ENCODE data around the gene LDLRAD4. TPM values are rescaled to one million over a fixed set of nuclear protein-coding genes. Genes with fewer than 3 reads are reported as not detected.

The LDLRAD4 gene
- total RNA-seq, 1 donor: 50.9 TPM

- Histone ChIP-seq H3K9me3 (ENCODE audit: low read depth, low read length) (no peaks in the 10 kb centered on the region), H3K4me1 (ENCODE audit: insufficient read depth, low read length) (peaks cover 48% of the 10 kb centered on the region), H3K27me3 (ENCODE audit: insufficient read depth, low read length) (no peaks in the 10 kb centered on the region), H3K4me3 (ENCODE audit: low read length) (no peak overlapping the region)
Observed at GRCh38 chr18:13377496-13377895, 158.9 kb downstream of the LDLRAD4 start.

DNA sequence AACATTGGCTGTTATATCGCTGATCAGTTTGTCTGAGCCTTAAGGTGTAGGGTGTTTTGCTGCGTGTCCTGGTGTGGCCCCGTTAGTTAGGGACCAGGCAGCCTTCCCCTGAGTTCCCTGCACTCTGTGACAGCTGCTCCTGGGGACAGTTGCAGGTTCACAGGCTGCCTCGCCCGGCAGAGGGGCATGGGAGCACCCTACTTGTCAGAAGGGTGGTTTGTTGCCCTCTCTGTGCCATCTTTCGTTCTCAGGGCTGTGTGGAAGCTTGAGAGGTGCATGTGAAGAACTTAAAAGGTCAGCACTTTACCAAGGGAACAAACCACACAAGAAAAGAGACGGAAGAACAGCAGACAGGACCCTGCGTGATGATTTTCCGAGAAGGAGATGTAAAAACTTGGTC, 159.6 kb downstream of the LDLRAD4 start:
- Histone ChIP-seq H3K27me3 (ENCODE audit: insufficient read depth, low read length) (no peaks in the 10 kb centered on the region), H3K4me1 (ENCODE audit: insufficient read depth, low read length) (peaks cover 53% of the 10 kb centered on the region), H3K9me3 (ENCODE audit: low read depth, low read length) (no peaks in the 10 kb centered on the region), H3K4me3 (ENCODE audit: low read length) (no peak overlapping the region)

DNA sequence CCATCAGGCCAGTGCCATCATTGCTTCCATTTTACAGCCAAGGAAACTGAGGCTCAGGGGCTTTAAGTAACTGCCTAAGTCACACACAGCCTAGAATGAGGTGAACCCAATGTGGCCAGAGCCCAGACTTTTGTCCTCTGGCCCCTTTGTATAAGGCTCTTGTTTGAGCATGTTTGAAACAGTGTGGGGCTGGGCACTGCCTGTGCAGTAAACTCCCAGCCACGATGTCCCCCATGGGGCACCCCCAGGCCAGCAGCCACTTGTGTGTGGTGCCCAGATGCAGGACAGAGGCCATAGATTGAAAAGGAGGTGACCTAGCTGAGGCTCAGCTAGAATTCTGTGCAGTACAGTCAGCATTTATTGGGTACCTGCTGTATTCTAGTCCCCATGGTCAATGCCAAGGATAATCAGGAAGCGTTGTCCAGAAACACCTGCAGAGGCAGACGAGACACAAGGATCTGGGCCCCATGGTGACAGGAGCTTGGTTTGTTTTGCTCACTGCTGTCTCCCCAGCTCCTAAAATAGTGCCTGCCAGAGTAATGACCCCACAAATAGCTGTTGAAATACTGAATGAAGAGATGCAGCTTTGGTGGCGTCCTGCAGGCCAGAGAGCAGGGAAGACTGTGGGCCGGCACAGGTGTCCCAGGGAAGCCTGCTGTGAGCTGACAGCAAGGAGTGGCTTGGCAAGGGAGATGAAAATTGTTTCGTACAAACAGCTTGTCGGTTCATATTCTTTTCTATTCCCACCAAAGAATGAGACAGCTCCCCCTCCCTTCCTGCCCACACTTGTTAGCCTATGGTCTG, 160.7 kb downstream of the LDLRAD4 start:
- Histone ChIP-seq H3K4me3 (ENCODE audit: low read length) (no peak overlapping the region), H3K9me3 (ENCODE audit: low read depth, low read length) (no peaks in the 10 kb centered on the region), H3K27me3 (ENCODE audit: insufficient read depth, low read length) (no peaks in the 10 kb centered on the region), H3K4me1 (ENCODE audit: insufficient read depth, low read length) (peaks cover 55% of the 10 kb centered on the region)

DNA sequence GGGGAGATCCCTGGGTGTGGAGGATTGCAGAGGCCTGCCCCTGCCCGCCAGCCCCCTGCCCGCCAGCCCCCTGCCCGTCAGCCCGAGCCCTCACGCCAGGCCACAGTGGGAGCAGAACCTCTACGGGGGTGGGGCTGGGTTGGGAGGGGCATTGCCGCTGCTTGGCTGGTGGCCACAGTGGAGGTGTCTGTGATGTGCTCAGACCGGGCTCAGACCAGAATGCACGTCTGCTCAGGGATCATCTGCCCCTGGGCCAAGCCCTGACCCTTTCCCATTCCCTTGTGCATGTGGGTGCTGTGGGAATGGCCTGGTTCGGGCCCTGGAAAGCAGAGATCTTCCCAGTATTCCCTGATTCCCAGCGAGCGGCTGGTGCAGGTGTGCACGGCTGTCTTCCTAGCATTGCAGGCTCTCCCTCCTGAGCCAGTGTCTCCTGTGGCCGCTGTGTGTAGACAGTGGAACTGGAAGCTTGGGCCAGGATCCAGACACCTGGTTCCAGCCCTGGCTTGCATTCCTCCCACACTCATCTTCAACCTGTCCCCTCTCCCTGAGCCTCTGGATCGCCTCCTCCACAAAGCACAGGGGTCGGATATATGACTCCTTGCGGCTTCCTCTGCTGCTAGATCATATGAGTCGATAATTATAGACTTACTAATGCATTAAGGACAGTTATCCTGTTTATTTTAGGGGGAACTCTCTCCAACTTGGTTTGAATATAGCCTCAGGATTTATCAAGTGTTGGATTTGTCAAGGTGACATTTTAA, 161.6 kb downstream of the LDLRAD4 start:
- Histone ChIP-seq H3K9me3 (ENCODE audit: low read depth, low read length) (no peaks in the 10 kb centered on the region), H3K4me1 (ENCODE audit: insufficient read depth, low read length) (peaks cover 50% of the 10 kb centered on the region), H3K4me3 (ENCODE audit: low read length) (no peak overlapping the region), H3K27me3 (ENCODE audit: insufficient read depth, low read length) (no peaks in the 10 kb centered on the region)

DNA sequence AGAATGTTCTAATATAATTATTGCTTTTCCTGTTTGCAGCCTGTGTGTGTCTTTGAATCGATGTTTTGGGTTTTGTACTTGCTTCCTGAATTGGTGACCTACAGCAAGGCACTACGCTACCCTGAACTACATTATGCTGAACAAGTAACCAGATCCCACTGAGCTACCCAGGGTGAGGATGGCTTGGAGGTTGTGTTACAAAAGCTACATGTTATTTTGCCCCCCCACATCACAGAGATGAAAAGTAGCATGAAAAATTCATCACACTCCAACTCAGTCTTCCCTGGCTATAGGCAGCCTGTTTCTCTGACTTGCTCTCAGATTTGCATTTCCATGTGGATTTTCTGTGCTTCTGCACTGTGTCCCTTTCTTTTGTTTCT, 162.1 kb downstream of the LDLRAD4 start:
- Histone ChIP-seq H3K4me3 (ENCODE audit: low read length) (no peak overlapping the region), H3K27me3 (ENCODE audit: insufficient read depth, low read length) (no peaks in the 10 kb centered on the region), H3K4me1 (ENCODE audit: insufficient read depth, low read length) (peaks cover 44% of the 10 kb centered on the region), H3K9me3 (ENCODE audit: low read depth, low read length) (no peaks in the 10 kb centered on the region)

DNA sequence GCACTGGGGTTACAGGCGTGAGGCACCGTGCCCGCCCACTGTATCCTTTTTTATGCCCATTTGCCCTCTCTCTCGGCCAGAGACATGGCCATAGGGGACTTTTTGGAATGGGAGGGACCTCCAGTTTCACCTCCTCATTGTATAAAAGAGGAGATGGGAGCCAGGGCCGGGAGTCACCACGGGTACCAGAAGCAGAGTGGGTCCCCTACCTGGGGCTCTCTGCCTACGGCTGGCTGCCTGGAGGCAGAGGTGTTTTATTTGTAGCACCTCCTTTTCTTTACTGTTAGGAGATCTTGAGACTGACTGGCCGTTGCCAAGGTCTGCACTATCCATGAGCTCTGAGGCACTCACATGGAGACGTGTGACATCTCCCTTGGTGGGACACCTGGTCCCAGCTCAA, 162.8 kb downstream of the LDLRAD4 start:
- Histone ChIP-seq H3K27me3 (ENCODE audit: insufficient read depth, low read length) (no peaks in the 10 kb centered on the region), H3K4me3 (ENCODE audit: low read length) (no peak overlapping the region), H3K4me1 (ENCODE audit: insufficient read depth, low read length) (peaks cover 41% of the 10 kb centered on the region), H3K9me3 (ENCODE audit: low read depth, low read length) (no peaks in the 10 kb centered on the region)

DNA sequence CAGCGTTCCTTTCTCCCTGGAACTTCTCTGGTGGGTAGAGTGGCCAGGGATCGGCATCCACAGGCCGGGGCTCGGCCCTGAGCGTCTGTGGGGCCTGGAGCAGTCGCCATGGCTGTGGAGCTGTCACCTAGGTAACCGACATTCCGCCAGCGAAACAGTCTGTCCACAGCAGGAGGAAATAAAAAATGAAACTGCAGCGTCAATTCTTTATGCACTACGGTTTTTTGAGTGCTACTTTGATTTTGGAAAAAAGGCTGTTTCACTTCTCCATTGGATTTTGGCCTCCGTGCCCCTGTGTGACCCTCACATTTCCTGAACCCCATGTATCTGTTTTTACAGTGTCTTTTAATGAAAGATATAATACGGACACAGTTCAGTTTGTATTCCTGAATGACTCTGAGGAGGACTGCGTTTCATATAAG, 163.4 kb downstream of the LDLRAD4 start:
- no peaks in the 10 kb centered on the region for H3K9me3 ChIP-seq (ENCODE audit: low read depth, low read length)
- peaks cover 34% of the 10 kb centered on the region for H3K4me1 ChIP-seq (ENCODE audit: insufficient read depth, low read length)
- no peaks in the 10 kb centered on the region for H3K27me3 ChIP-seq (ENCODE audit: insufficient read depth, low read length)
- peak overlapping the region; percentile 22 for H3K4me3 ChIP-seq (ENCODE audit: low read length)

DNA sequence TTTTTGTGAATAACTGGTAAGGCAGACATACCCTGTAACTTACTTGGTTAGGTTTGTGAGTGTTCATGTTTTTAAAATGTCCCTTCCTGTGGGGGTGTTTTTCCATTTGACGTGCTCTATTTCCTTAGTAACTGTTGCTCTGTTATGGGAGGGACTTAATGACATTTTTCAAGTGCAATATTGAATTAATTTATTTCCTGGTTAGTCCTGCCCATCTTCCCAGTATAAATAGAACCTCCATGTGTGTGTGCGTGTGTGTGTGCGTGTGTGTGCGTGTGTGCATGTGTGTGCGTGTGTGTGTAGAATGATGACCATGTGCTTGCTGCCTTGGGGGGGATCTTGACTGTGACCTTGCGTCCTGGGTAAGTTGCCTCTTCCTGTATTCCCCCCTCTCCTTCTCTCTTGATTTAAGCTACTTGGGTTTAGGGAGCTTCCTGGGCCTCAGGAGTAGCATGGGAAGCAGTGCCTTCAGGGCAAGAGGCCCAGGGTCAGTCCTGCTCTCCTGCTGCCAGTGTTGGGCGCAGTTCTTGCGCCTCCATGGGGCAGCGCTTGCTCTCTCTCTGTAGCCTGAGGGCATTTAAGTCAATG, 163.9 kb downstream of the LDLRAD4 start:
- peak overlapping the region; percentile 22 for H3K4me3 ChIP-seq (ENCODE audit: low read length)
- H3K9me3 ChIP-seq (ENCODE audit: low read depth, low read length): no peaks in the 10 kb centered on the region
- H3K27me3 ChIP-seq (ENCODE audit: insufficient read depth, low read length): no peaks in the 10 kb centered on the region
- peaks cover 29% of the 10 kb centered on the region for H3K4me1 ChIP-seq (ENCODE audit: insufficient read depth, low read length)

DNA sequence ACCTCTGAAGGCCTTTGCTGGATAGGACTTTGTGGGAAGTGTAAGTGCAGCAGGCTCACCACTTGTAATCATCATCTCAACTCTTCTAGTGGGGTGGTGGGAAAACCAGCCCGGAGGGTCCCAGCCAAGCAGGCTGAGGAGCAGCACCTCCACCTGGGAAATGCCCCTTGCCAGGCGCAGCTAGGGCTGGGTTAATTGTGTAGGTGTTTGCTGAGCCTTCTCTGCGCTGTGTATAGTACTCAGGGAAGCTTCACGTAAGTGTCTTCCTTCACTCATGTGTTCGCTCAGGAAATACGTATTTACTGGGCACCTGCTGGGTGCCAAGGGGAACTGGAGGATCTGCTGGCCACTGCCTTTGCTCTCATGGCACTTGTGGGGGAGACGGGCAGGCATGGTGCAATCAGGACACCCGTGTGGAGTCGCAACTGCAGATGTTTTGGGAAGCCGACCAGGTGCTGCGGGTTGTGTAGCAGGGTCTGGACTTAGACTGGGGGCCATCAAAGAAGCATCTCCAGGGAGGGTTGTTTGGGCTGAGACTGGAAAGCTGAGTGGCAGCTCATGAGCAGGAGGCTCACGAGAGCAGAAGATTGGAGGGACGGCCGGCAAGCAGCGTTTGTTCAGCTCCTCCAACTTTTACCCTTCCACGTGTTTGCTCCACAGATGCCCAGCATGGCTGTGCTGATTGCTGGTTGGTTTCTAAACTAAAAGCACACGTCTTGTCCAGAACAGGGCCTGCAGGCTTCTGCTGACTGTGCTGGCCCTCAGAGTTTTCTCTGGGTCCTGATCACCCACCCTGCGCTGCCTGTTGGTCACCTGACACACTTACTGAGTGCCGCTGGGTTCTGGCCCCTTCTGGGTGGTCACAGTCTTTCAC, 164.6 kb downstream of the LDLRAD4 start:
- H3K9me3 ChIP-seq (ENCODE audit: low read depth, low read length): no peaks in the 10 kb centered on the region
- H3K4me3 ChIP-seq (ENCODE audit: low read length): no peak overlapping the region
- peaks cover 22% of the 10 kb centered on the region for H3K4me1 ChIP-seq (ENCODE audit: insufficient read depth, low read length)

DNA sequence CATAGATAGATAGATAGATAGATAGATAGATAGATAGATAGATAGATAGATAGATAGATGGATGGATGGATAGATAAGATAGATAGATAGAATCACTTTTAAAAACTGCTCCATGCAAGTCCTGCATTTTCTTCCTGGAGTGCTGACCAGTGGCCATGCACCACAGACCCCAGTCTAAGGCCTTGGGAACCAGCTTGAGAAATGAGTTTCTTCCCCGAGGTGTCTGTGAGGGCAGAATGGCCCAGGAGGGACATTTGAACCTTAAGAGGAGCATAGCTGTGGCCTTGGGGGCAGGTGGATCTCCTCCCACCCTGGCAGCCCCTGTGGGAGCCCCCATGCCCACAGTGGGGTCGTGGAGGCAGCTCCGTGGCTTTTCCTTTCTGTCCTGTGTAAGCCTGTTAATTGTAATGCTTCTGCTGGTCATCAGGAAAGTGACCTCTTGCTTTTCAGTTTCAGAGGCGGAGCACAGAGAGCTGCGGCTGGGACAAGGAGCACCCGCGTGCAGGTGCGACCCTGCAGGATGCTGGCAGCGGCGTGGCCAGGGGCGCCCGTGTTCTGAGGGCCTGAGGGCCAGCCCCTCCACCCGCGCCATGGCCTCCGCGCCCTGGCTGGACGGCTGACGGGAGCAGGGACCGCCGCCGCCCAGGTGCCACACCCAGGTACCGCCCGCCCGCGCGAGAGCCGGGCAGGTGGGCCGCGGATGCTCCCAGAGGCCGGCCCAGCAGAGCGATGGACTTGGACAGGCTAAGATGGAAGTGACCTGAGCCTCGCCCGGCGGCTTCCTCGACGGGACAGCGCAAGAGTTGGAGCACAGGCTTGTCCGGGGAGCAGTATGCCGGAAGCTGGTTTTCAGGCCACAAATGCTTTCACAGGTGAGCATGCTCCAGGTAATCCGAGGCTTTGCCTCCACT, 168.6 kb downstream of the LDLRAD4 start:
- Histone ChIP-seq H3K27me3 (ENCODE audit: insufficient read depth, low read length) (no peaks in the 10 kb centered on the region), H3K9me3 (ENCODE audit: low read depth, low read length) (no peaks in the 10 kb centered on the region), H3K4me3 (ENCODE audit: low read length) (no peak overlapping the region), H3K4me1 (ENCODE audit: insufficient read depth, low read length) (peaks cover 12% of the 10 kb centered on the region)

More for the DNA sequence above, 164.6 kb downstream of the LDLRAD4 start:
- no peaks in the 10 kb centered on the region for H3K27me3 ChIP-seq (ENCODE audit: insufficient read depth, low read length)

- Histone ChIP-seq H3K9me3 (ENCODE audit: low read depth, low read length) (no peaks in the 10 kb centered on the region), H3K4me1 (ENCODE audit: insufficient read depth, low read length) (peaks cover 4% of the 10 kb centered on the region), H3K27me3 (ENCODE audit: insufficient read depth, low read length) (no peaks in the 10 kb centered on the region), H3K4me3 (ENCODE audit: low read length) (no peak overlapping the region)
Observed at GRCh38 chr18:13387855-13388548, 169.4 kb downstream of the LDLRAD4 start.

- Histone ChIP-seq H3K4me3 (ENCODE audit: low read length) (no peak overlapping the region), H3K4me1 (ENCODE audit: insufficient read depth, low read length) (no peaks in the 10 kb centered on the region), H3K27me3 (ENCODE audit: insufficient read depth, low read length) (no peaks in the 10 kb centered on the region), H3K9me3 (ENCODE audit: low read depth, low read length) (no peaks in the 10 kb centered on the region)
Observed at GRCh38 chr18:13388586-13389490, 170.3 kb downstream of the LDLRAD4 start.

All from mononuclear cell (primary cell).